Stimulated activated CD4-positive, alpha-beta T cell treated with anti-CD3 and anti-CD28 coated beads, Interleukin-2, amount 100 ng/mL, for 4 hours (primary cell): ENCODE measurements around the gene RARA.
"Not testable (repeated sequence)": the region's sequence is repeated elsewhere in the genome, so short reads cannot be mapped to it uniquely, and the experiment has no call there.

ENCODE experiments used
- DNase-seq: peaks from one replicate; pipeline ENCODE4 v3.0.0-alpha.2; 2020; ENCODE audit warnings: low read depth

RARA gene

GRCh38 chr17:40376541-40376940 is 67.6 kb downstream of the RARA start:
- not testable (repeated sequence) for DNase-seq

- DNase-seq = no peak
Measured at GRCh38 chr17:40377832-40378231, 68.9 kb downstream of the RARA start.

GRCh38 chr17:40378966-40379365 is 70.0 kb downstream of the RARA start:
- no peak for DNase-seq

DNA sequence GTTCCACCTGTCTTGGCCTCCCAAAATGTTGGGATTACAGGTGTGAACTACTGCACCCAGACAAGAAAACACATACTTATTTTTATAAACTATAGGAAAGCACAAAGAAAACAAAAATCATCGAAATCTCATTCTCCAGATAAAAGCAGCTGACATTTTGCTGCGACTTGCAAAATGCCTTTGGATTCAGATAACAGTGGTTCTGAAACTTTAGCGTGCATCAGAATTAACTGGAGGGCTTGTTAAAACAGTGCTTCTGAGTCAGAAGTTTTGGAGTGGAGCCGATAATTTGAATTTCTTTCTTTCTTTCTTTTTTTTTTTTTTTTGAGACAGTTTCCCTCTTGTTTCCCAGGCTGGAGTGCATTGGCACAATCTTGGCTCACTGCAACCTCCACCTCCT is 73.3 kb downstream of the RARA start:
- no peak for DNase-seq

GRCh38 chr17:40386555-40386954 is 77.6 kb downstream of the RARA start:
- not testable (repeated sequence) for DNase-seq

GRCh38 chr17:40399185-40399584 is 90.2 kb downstream of the RARA start:
- DNase-seq = no peak

DNA sequence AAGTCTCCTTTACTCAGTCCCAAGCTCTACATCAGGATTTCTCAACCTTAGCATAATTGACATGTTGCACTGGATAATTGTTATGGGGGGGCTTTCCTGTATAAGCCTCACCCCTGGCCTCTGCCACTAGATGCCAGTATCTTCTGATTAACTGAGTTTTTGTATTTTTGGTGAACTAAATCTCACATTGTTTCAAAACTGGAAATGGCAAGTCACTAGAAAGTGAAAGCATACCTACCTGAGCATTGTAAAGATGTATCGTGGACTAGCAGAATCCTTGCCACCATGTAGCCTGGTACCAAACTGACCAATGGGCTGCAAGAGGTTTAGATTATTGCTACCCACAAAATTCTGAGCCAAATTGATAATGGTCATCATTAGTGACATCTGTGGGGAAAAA is 93.7 kb downstream of the RARA start:
- no peak for DNase-seq

DNA sequence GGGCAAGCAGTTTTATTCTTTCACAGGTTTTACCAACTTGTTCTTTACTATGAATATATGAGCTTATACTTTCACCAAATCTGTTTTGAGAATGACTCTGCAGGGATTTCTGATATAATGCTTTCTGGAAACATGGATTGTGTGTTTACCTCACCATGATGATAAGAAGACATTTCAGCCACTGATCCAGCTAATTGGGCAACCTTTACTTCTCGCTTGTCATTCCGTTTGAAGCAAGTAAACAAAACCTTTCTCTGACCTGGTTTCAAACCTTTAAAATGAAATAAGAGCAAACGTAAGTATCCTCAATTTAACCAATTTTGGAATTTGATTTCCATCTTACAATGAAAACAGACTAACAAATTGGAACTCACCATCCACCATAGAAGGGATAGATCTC is 95.0 kb downstream of the RARA start:
- no peak for DNase-seq
